ENCODE measurements around the gene PGC.
"Not testable (repeated sequence)": the region's sequence is repeated elsewhere in the genome, so short reads cannot be mapped to it uniquely, and the experiment has no call there.

Gene PGC

GRCh38 chr6:41774841-41775240 is 27.6 kb upstream of the PGC start:
- DNase-seq = no peak

GRCh38 chr6:41771058-41771983 is 24.1 kb upstream of the PGC start:
- DNase-seq = no peak

GRCh38 chr6:41770381-41771057 is 23.3 kb upstream of the PGC start:
- DNase-seq = no peak

GRCh38 chr6:41769376-41769775 is 22.2 kb upstream of the PGC start:
- DNase-seq = no peak

GRCh38 chr6:41768545-41769308 is 21.5 kb upstream of the PGC start:
- DNase-seq = no peak

GRCh38 chr6:41767112-41767833 is 20.1 kb upstream of the PGC start:
- no peak for DNase-seq

GRCh38 chr6:41766043-41766664 is 19.0 kb upstream of the PGC start:
- DNase-seq = not testable (repeated sequence)

- DNase-seq = no peak
Measured at GRCh38 chr6:41763470-41763869, 16.3 kb upstream of the PGC start.

- DNase-seq = no peak
Measured at GRCh38 chr6:41759905-41760579, 12.8 kb upstream of the PGC start.

GRCh38 chr6:41759106-41759904 is 12.1 kb upstream of the PGC start:
- DNase-seq = no peak

- DNase-seq = no peak
Measured at GRCh38 chr6:41758641-41759035, 11.4 kb upstream of the PGC start.

GRCh38 chr6:41757931-41758640 is 10.9 kb upstream of the PGC start:
- DNase-seq = no peak

GRCh38 chr6:41757271-41757670 is 10.1 kb upstream of the PGC start:
- DNase-seq = no peak

GRCh38 chr6:41756354-41756753 is 9.2 kb upstream of the PGC start:
- DNase-seq = no peak

- DNase-seq = no peak
Measured at GRCh38 chr6:41755895-41756294, 8.7 kb upstream of the PGC start.

GRCh38 chr6:41750374-41750773 is 3.2 kb upstream of the PGC start:
- no peak for DNase-seq

- DNase-seq = no peak
Measured at GRCh38 chr6:41748542-41748941, 1.3 kb upstream of the PGC start.

- no peak for DNase-seq
Measured at GRCh38 chr6:41748102-41748477, 893 bp upstream of the PGC start.

- DNase-seq = no peak
Measured at GRCh38 chr6:41746107-41746506, 1.1 kb downstream of the PGC start.

GRCh38 chr6:41744236-41744787 is 2.9 kb downstream of the PGC start:
- no peak for DNase-seq

Measured in activated T-cell treated with anti-CD3 and anti-CD28 coated beads, Interleukin-2, amount 50 U/mL, for 1 hour (primary cell).